Measurements from ENCODE around the gene KIAA1586.
"Not testable (repeated sequence)": the region's sequence is repeated elsewhere in the genome, so short reads cannot be mapped to it uniquely, and the experiment has no call there.

KIAA1586 gene

DNA sequence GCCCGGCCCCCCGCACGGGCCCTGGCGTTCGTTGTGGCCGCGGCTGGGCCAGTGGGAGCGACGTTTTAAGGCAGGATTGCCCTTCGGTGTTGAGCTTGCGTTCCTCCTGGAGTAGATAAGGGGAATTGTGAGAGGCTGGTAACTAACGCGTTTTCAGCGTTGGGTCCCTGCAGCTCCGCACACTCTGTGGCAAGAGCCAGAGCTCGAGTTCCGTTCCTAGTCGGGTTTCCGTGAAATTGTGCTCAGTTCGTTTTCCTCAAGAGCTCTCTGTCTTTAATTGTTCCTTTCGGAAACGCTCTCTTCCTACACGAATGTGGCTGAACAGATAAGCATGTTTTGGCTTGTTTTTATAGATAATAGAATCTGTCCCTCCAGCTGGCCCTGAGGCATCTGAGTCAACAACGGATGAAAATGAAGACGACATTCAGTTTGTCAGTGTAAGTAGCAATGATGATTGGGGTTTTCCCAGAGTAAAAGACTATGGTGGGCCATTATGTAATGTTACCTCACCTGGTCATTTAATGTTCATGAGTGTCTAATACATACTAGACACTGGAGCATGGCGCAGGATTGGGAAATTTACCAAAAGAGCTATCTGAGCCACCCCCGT, 44.1 kb downstream of the KIAA1586 start:
- H3K36me3 ChIP-seq (ENCODE audit: control insufficient read depth, insufficient read depth, low read length); H2AK5ac ChIP-seq (ENCODE audit: low read length); H3K56ac ChIP-seq (ENCODE audit: low read length); H3K27ac ChIP-seq (ENCODE audit: low read depth, low read length); H3K4me1 ChIP-seq (ENCODE audit: control insufficient read depth, low read depth, low read length); H3K27me3 ChIP-seq (ENCODE audit: insufficient read depth, low read length, poor library complexity); H3K4me2 ChIP-seq (ENCODE audit: low read length); DNase-seq; H2BK15ac ChIP-seq (replicated peaks; ENCODE audit: low read depth); H3K23ac ChIP-seq (ENCODE audit: low read length); H3K4me3 ChIP-seq (ENCODE audit: low read length); H3K4ac ChIP-seq (ENCODE audit: low read depth, low read length); H2BK120ac ChIP-seq (ENCODE audit: low read depth, low read length); H4K5ac ChIP-seq (ENCODE audit: low read length); H3K79me1 ChIP-seq (ENCODE audit: low read length); H4K8ac ChIP-seq (ENCODE audit: low read depth, low read length); H3K18ac ChIP-seq (ENCODE audit: low read length); H2BK5ac ChIP-seq (ENCODE audit: low read length); H3K9ac ChIP-seq (ENCODE audit: low read length): not testable (repeated sequence)
- H3K79me2 ChIP-seq (ENCODE audit: control insufficient read depth, insufficient read depth, low read length), result peaks cover 11% of the 10 kb centered on the region
- WGBS (ENCODE audit: extremely low coverage, insufficient coverage, low lambda C conversion rate), result no CpG with 5 or more reads among the region's 27 CpGs

DNA sequence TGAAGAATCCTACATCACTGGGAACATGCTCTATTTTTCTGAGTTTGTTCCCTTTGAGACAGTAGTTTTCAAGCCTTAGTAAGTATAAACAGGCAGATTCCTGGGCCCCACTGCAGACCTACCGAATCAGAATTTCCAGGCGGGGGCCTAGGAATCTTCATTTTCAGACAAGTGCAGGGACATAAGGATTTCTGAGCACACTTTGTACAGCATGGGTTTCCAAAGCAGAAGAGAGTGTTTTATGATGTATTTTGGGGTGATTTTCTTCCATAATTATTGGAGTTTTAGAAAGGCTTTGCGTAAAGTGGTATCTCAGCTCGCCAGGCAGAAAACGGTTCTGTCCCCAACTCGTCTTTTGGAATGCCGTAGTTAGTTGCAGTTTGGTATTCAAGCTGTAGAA, 44.9 kb downstream of the KIAA1586 start:
- H3K56ac ChIP-seq (ENCODE audit: low read length); H4K5ac ChIP-seq (ENCODE audit: low read length); H3K4ac ChIP-seq (ENCODE audit: low read depth, low read length); H3K4me2 ChIP-seq (ENCODE audit: low read length); H3K79me1 ChIP-seq (ENCODE audit: low read length); DNase-seq; H3K27me3 ChIP-seq (ENCODE audit: insufficient read depth, low read length, poor library complexity); H4K8ac ChIP-seq (ENCODE audit: low read depth, low read length); H3K9ac ChIP-seq (ENCODE audit: low read length); H2BK5ac ChIP-seq (ENCODE audit: low read length); H3K4me3 ChIP-seq (ENCODE audit: low read length); H3K23ac ChIP-seq (ENCODE audit: low read length); H3K27ac ChIP-seq (ENCODE audit: low read depth, low read length); H3K4me1 ChIP-seq (ENCODE audit: control insufficient read depth, low read depth, low read length); H3K18ac ChIP-seq (ENCODE audit: low read length); H3K36me3 ChIP-seq (ENCODE audit: control insufficient read depth, insufficient read depth, low read length); H2BK120ac ChIP-seq (ENCODE audit: low read depth, low read length); H2BK15ac ChIP-seq (replicated peaks; ENCODE audit: low read depth); H2AK5ac ChIP-seq (ENCODE audit: low read length): not testable (repeated sequence)
- H3K79me2 ChIP-seq (ENCODE audit: control insufficient read depth, insufficient read depth, low read length), result peaks cover 13% of the 10 kb centered on the region
- no CpG with 5 or more reads among the region's 7 CpGs for WGBS (ENCODE audit: extremely low coverage, insufficient coverage, low lambda C conversion rate)

DNA sequence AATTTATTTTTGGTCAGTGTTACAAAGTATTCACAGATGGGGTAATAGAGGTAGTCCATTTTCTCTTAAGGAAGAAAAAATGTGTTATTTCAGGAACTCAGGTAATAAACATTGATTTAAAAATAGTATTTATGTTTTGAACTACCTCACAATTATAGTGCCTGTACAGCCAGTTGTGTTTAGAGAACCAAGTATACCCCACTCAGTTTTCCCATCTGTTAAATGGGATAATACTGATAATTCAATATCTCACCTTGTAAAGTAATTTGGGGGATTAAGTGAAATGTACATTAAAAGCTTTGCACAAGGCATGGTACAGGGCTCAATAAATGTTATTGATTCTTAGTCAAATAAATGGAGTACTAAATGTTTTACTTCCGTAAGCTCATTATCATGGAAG, 48.2 kb downstream of the KIAA1586 start:
- H3K36me3 ChIP-seq (ENCODE audit: control insufficient read depth, insufficient read depth, low read length), result no peaks in the 10 kb centered on the region
- H4K8ac ChIP-seq (ENCODE audit: low read depth, low read length), result no peak overlapping the region
- peaks cover 5% of the 10 kb centered on the region for H3K79me1 ChIP-seq (ENCODE audit: low read length)
- no peak overlapping the region for H3K4me2 ChIP-seq (ENCODE audit: low read length)
- H3K4ac ChIP-seq (ENCODE audit: low read depth, low read length), result no peak overlapping the region
- no peak for DNase-seq
- H2BK5ac ChIP-seq (ENCODE audit: low read length), result no peak overlapping the region
- no peak overlapping the region for H2AK5ac ChIP-seq (ENCODE audit: low read length)
- no peak overlapping the region for H3K56ac ChIP-seq (ENCODE audit: low read length)
- no peak overlapping the region for H3K4me3 ChIP-seq (ENCODE audit: low read length)
- no peak overlapping the region for H4K5ac ChIP-seq (ENCODE audit: low read length)
- H3K23ac ChIP-seq (ENCODE audit: low read length), result no peak overlapping the region
- no peak overlapping the region for H3K27ac ChIP-seq (ENCODE audit: low read depth, low read length)
- H3K9ac ChIP-seq (ENCODE audit: low read length), result no peak overlapping the region
- no peak overlapping the region for H2BK15ac ChIP-seq (replicated peaks; ENCODE audit: low read depth)
- no peak overlapping the region for H2BK120ac ChIP-seq (ENCODE audit: low read depth, low read length)
- H3K18ac ChIP-seq (ENCODE audit: low read length), result no peak overlapping the region
- no peaks in the 10 kb centered on the region for H3K4me1 ChIP-seq (ENCODE audit: control insufficient read depth, low read depth, low read length)
- H3K79me2 ChIP-seq (ENCODE audit: control insufficient read depth, insufficient read depth, low read length), result peaks cover 15% of the 10 kb centered on the region
- no CpG with 5 or more reads among the region's 1 CpG for WGBS (ENCODE audit: extremely low coverage, insufficient coverage, low lambda C conversion rate)
- peaks cover 2% of the 10 kb centered on the region for H3K27me3 ChIP-seq (ENCODE audit: insufficient read depth, low read length, poor library complexity)

DNA sequence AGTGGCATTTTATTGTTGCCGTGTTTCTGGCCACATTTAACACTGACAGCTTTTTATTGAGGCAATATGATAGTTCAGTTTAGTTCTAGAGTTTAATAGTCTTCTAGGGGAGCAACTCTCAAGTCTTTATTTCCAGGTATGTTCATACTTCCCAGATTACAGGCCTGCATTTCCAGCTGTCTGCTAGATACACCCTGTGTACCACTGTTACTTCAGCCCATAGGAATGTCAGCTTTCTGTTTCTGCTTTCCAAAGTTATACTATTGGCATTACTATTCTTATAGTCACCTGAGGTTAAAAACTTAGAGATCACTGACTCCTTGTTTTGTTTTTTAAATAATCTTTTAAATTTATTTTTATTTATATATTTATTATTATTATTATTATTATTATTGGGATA, 51.1 kb downstream of the KIAA1586 start:
- no CpG with 5 or more reads among the region's 1 CpG for WGBS (ENCODE audit: extremely low coverage, insufficient coverage, low lambda C conversion rate)
- H3K4me1 ChIP-seq (ENCODE audit: control insufficient read depth, low read depth, low read length), result no peaks in the 10 kb centered on the region
- no peak overlapping the region for H2BK120ac ChIP-seq (ENCODE audit: low read depth, low read length)
- H3K4me3 ChIP-seq (ENCODE audit: low read length), result no peak overlapping the region
- H2BK15ac ChIP-seq (replicated peaks; ENCODE audit: low read depth), result no peak overlapping the region
- no peak overlapping the region for H3K9ac ChIP-seq (ENCODE audit: low read length)
- no peak overlapping the region for H2AK5ac ChIP-seq (ENCODE audit: low read length)
- H3K56ac ChIP-seq (ENCODE audit: low read length), result no peak overlapping the region
- no peak overlapping the region for H3K4me2 ChIP-seq (ENCODE audit: low read length)
- peaks cover 15% of the 10 kb centered on the region for H3K79me1 ChIP-seq (ENCODE audit: low read length)
- H3K4ac ChIP-seq (ENCODE audit: low read depth, low read length), result no peak overlapping the region
- no peak overlapping the region for H4K8ac ChIP-seq (ENCODE audit: low read depth, low read length)
- peaks cover 12% of the 10 kb centered on the region for H3K36me3 ChIP-seq (ENCODE audit: control insufficient read depth, insufficient read depth, low read length)
- H3K18ac ChIP-seq (ENCODE audit: low read length), result no peak overlapping the region
- no peak overlapping the region for H3K23ac ChIP-seq (ENCODE audit: low read length)
- H4K5ac ChIP-seq (ENCODE audit: low read length), result no peak overlapping the region
- H3K79me2 ChIP-seq (ENCODE audit: control insufficient read depth, insufficient read depth, low read length), result peaks cover 12% of the 10 kb centered on the region
- H2BK5ac ChIP-seq (ENCODE audit: low read length), result no peak overlapping the region
- H3K27ac ChIP-seq (ENCODE audit: low read depth, low read length), result no peak overlapping the region
- peaks cover 2% of the 10 kb centered on the region for H3K27me3 ChIP-seq (ENCODE audit: insufficient read depth, low read length, poor library complexity)
- no peak for DNase-seq

DNA sequence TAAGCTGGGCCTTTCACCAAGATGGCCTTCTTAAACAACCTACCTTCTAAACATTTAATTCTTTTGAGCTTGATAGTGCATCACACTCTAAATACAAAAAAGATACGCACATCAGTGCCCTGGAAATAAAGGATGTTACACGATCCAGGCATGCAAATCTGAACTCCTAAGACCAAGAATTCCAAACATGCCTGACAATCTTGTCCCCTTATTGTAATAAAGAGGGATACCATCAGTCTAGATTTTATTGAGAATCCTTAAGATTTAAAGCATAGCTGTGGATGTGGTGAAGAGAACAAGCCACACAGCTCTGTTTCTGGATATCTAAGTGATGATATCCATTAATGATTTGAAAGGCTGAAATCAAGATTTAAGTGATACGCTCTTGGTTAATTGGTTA, 56.5 kb downstream of the KIAA1586 start:
- Histone ChIP-seq H3K79me1 (ENCODE audit: low read length) (peaks cover 19% of the 10 kb centered on the region), H3K4me3 (ENCODE audit: low read length) (no peak overlapping the region), H3K18ac (ENCODE audit: low read length) (no peak overlapping the region), H3K36me3 (ENCODE audit: control insufficient read depth, insufficient read depth, low read length) (peaks cover 14% of the 10 kb centered on the region), H3K27ac (ENCODE audit: low read depth, low read length) (no peak overlapping the region), H2BK120ac (ENCODE audit: low read depth, low read length) (no peak overlapping the region), H4K5ac (ENCODE audit: low read length) (no peak overlapping the region), H3K4ac (ENCODE audit: low read depth, low read length) (no peak overlapping the region), H2AK5ac (ENCODE audit: low read length) (no peak overlapping the region), H4K8ac (ENCODE audit: low read depth, low read length) (no peak overlapping the region), H3K27me3 (ENCODE audit: insufficient read depth, low read length, poor library complexity) (peaks cover 2% of the 10 kb centered on the region), H3K4me1 (ENCODE audit: control insufficient read depth, low read depth, low read length) (no peaks in the 10 kb centered on the region), H3K56ac (ENCODE audit: low read length) (no peak overlapping the region), H3K4me2 (ENCODE audit: low read length) (no peak overlapping the region), H3K23ac (ENCODE audit: low read length) (no peak overlapping the region), H2BK5ac (ENCODE audit: low read length) (no peak overlapping the region), H3K9ac (ENCODE audit: low read length) (no peak overlapping the region), H3K79me2 (ENCODE audit: control insufficient read depth, insufficient read depth, low read length) (peaks cover 2% of the 10 kb centered on the region), H2BK15ac (replicated peaks; ENCODE audit: low read depth) (no peak overlapping the region)
- no CpG with 5 or more reads among the region's 3 CpGs for WGBS (ENCODE audit: extremely low coverage, insufficient coverage, low lambda C conversion rate)
- no peak for DNase-seq

DNA sequence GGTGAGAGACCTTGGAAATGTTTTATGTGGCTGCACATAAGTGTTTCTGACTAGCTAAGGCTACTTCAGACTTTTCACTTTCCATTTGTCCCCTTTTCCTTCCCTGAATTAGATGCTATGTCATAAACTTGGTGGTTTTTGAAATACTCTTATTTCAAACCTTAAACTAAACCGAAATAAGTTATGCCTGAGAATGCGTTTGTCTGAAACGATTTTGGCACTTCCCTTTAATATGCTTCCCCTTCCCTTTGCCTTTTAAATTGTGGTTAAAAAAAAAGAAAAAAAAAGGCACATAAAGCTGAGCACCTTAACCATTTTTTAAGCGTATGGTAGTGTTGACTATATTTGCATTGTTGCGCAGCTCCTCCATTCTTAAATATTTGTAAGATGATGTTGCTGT, 57.8 kb downstream of the KIAA1586 start:
- H3K79me2 ChIP-seq (ENCODE audit: control insufficient read depth, insufficient read depth, low read length), result peaks cover 2% of the 10 kb centered on the region
- no peak overlapping the region for H4K8ac ChIP-seq (ENCODE audit: low read depth, low read length)
- H4K5ac ChIP-seq (ENCODE audit: low read length), result no peak overlapping the region
- no peak overlapping the region for H2BK120ac ChIP-seq (ENCODE audit: low read depth, low read length)
- no peak overlapping the region for H3K27ac ChIP-seq (ENCODE audit: low read depth, low read length)
- no peak overlapping the region for H3K18ac ChIP-seq (ENCODE audit: low read length)
- H3K4me2 ChIP-seq (ENCODE audit: low read length), result no peak overlapping the region
- no peak overlapping the region for H3K56ac ChIP-seq (ENCODE audit: low read length)
- DNase-seq, result no peak
- no peak overlapping the region for H3K9ac ChIP-seq (ENCODE audit: low read length)
- WGBS (ENCODE audit: extremely low coverage, insufficient coverage, low lambda C conversion rate), result no CpG with 5 or more reads among the region's 5 CpGs
- no peak overlapping the region for H2BK5ac ChIP-seq (ENCODE audit: low read length)
- H3K23ac ChIP-seq (ENCODE audit: low read length), result no peak overlapping the region
- no peak overlapping the region for H3K4ac ChIP-seq (ENCODE audit: low read depth, low read length)
- no peak overlapping the region for H3K4me3 ChIP-seq (ENCODE audit: low read length)
- H3K4me1 ChIP-seq (ENCODE audit: control insufficient read depth, low read depth, low read length), result no peaks in the 10 kb centered on the region
- H2AK5ac ChIP-seq (ENCODE audit: low read length), result no peak overlapping the region
- H3K36me3 ChIP-seq (ENCODE audit: control insufficient read depth, insufficient read depth, low read length), result peaks cover 14% of the 10 kb centered on the region
- H3K27me3 ChIP-seq (ENCODE audit: insufficient read depth, low read length, poor library complexity), result peaks cover 2% of the 10 kb centered on the region
- H2BK15ac ChIP-seq (replicated peaks; ENCODE audit: low read depth), result no peak overlapping the region
- H3K79me1 ChIP-seq (ENCODE audit: low read length), result peaks cover 19% of the 10 kb centered on the region

Data from mesendoderm (in vitro differentiated cells).